ENCODE measurements around the gene CARD10.

- no peak for TF ChIP-seq ELF4 (IDR thresholded peaks at IDR 0.05)
- no peak for TF ChIP-seq BHLHE40 (IDR thresholded peaks at IDR 0.05; ENCODE audit: borderline replicate concordance)
- no peak for TF ChIP-seq ARNT (IDR thresholded peaks at IDR 0.05)
- no peak for TF ChIP-seq FOXA1 (IDR thresholded peaks at IDR 0.05)
- no peak for TF ChIP-seq SUZ12 (IDR thresholded peaks at IDR 0.05)
- no peak for TF ChIP-seq FOXM1 (IDR thresholded peaks at IDR 0.05; ENCODE audit: borderline replicate concordance)
These were observed 46.7 kb downstream of the CARD10 start for GRCh38 chr22:37472418-37473006.
